GM19452 (cell line): ENCODE results near the gene CSF1.
"Not testable (repeated sequence)": the region's sequence is repeated elsewhere in the genome, so short reads cannot be mapped to it uniquely, and the experiment has no call there.

Experiments
- ATAC-seq: cut with Tn5 transposase; IDR thresholded peaks from one replicate; pipeline ENCODE4 v1.9.1; 2021; ENCODE audit not compliant: unreplicated experiment

The CSF1 gene

GRCh38 chr1:109933856-109934711 is 23.4 kb downstream of the CSF1 start:
- no peak for ATAC-seq

- no peak for ATAC-seq
These were observed 24.8 kb downstream of the CSF1 start for GRCh38 chr1:109935451-109935900.

- no peak for ATAC-seq
These were observed 27.1 kb downstream of the CSF1 start for GRCh38 chr1:109937738-109938137.

GRCh38 chr1:109938556-109938955 is 27.9 kb downstream of the CSF1 start:
- no peak for ATAC-seq

GRCh38 chr1:109942434-109942833 is 31.8 kb downstream of the CSF1 start:
- no peak for ATAC-seq

GRCh38 chr1:109944541-109944940 is 33.9 kb downstream of the CSF1 start:
- ATAC-seq: no peak

- no peak for ATAC-seq
These were observed 35.9 kb downstream of the CSF1 start for GRCh38 chr1:109946511-109946910.

- no peak for ATAC-seq
These were observed 37.1 kb downstream of the CSF1 start for GRCh38 chr1:109947582-109948284.

- no peak for ATAC-seq
These were observed 37.6 kb downstream of the CSF1 start for GRCh38 chr1:109948285-109948630.

GRCh38 chr1:109950038-109950437 is 39.4 kb downstream of the CSF1 start:
- no peak for ATAC-seq

GRCh38 chr1:109950509-109950908 is 39.9 kb downstream of the CSF1 start:
- no peak for ATAC-seq

GRCh38 chr1:109951501-109951900 is 40.9 kb downstream of the CSF1 start:
- ATAC-seq: not testable (repeated sequence)

- no peak for ATAC-seq
These were observed 43.4 kb downstream of the CSF1 start for GRCh38 chr1:109954041-109954512.

GRCh38 chr1:109959632-109959973 is 49.0 kb downstream of the CSF1 start:
- ATAC-seq: no peak

- no peak for ATAC-seq
These were observed 49.5 kb downstream of the CSF1 start for GRCh38 chr1:109959974-109960744.

GRCh38 chr1:109960745-109961094 is 50.1 kb downstream of the CSF1 start:
- ATAC-seq: no peak

GRCh38 chr1:109963864-109964263 is 53.2 kb downstream of the CSF1 start:
- ATAC-seq: no peak

GRCh38 chr1:109969146-109969829 is 58.6 kb downstream of the CSF1 start:
- ATAC-seq: no peak

- ATAC-seq: no peak
These were observed 59.3 kb downstream of the CSF1 start for GRCh38 chr1:109969907-109970306.

GRCh38 chr1:109971559-109971958 is 60.9 kb downstream of the CSF1 start:
- ATAC-seq: no peak

GRCh38 chr1:109974191-109974590 is 63.5 kb downstream of the CSF1 start:
- no peak for ATAC-seq
